GM20000 (cell line): Measurements from ENCODE around the gene VWA7.
A peak's percentile ranks its signal among the peaks of the same experiment; 100 is the strongest.

ENCODE experiments used
- DNase-seq: peaks from one replicate; pipeline ENCODE4 v3.0.0; 2012; ENCODE audit warnings: low spot score
- TF ChIP-seq, protein P1 (sequence below): IDR thresholded peaks from 2 replicates; pipeline ENCODE4 v1.5.1; 2012; ENCODE audit warnings: mild to moderate bottlenecking, control low read depth; ENCODE audit errors: extremely low read depth, missing control alignments

Gene VWA7

DNA sequence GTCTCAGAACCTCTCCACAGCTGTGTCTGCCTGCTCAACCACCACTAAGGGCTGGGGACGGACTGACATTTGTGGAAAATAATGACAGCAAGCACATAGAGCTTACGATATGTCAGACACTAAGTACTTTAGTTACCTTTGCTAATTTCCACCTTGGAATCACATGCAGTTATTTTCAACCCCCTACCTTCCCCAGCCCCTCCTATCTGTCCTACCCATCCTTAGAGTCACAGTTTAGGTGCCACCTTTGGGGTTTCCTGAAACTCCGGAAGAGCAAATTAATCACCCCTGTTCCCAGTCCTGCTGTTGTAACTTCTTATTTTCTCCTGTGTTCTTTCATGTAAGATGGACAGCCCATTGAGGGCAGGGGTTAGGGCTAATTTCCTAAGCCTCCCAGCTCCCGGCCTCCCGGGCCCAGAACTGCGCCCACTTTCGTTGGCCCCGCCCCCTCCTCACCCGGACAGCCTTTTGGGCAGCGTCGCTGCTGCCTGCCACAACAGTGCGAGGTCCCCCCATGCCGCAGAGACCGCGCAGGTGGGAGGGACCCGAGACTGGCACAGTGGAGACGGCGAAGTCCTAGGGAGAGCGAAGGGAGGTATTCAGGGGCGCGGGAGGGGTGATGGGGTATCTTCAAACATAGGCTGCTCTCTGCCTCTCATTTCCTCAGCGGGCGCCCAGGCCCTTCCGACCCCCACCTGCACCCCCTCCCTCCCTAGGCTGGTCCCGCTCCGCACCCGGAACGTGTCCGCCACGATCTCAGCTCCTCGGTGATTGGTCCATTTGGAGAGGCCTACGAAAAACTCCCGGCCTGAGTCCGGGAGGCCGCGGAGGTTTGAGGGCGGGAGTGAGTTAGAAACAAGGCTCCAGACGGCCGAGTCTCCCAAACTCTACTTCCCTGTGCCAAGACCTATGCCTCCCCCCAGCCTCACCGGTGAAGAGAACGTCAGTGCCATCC is 49.1 kb downstream of the VWA7 start:
- no peak for DNase-seq
- TF ChIP-seq, protein P1, sequence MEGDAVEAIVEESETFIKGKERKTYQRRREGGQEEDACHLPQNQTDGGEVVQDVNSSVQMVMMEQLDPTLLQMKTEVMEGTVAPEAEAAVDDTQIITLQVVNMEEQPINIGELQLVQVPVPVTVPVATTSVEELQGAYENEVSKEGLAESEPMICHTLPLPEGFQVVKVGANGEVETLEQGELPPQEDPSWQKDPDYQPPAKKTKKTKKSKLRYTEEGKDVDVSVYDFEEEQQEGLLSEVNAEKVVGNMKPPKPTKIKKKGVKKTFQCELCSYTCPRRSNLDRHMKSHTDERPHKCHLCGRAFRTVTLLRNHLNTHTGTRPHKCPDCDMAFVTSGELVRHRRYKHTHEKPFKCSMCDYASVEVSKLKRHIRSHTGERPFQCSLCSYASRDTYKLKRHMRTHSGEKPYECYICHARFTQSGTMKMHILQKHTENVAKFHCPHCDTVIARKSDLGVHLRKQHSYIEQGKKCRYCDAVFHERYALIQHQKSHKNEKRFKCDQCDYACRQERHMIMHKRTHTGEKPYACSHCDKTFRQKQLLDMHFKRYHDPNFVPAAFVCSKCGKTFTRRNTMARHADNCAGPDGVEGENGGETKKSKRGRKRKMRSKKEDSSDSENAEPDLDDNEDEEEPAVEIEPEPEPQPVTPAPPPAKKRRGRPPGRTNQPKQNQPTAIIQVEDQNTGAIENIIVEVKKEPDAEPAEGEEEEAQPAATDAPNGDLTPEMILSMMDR = no peak

DNA sequence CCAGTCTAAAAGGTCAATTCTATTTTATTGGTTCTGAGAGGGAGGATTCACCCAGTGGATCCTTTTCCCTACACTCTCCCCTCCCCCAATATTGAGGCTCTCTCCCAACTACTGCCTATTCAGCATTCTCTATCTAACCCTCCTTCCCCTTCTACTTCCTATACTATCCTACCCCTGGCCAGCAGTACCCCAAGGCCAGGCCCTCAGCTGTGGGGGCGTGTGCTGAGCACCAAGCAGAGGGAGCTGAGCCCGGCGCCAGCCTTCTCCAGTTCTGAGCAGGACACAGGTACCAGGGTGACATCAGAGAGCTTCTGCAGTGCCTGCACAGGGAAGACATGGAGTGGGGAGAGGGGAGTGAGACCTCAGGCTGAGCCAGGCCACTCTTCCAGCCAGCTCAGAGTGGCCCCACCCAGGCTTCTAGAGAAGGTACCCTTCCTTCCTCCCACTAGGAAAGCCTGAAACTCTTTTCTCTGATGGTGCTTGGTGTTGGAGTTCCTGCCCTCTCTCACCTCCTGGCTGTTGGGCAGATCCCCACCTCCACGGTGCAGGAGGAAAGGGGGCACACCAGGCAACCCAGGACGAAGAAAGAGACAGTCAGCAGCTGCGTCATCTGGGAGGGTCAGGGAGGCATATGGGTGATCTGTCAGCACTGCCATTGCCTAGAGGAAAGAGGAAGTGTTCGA is 50.0 kb downstream of the VWA7 start:
- TF ChIP-seq, protein P1 = no peak
- peak; percentile 90 for DNase-seq

DNA sequence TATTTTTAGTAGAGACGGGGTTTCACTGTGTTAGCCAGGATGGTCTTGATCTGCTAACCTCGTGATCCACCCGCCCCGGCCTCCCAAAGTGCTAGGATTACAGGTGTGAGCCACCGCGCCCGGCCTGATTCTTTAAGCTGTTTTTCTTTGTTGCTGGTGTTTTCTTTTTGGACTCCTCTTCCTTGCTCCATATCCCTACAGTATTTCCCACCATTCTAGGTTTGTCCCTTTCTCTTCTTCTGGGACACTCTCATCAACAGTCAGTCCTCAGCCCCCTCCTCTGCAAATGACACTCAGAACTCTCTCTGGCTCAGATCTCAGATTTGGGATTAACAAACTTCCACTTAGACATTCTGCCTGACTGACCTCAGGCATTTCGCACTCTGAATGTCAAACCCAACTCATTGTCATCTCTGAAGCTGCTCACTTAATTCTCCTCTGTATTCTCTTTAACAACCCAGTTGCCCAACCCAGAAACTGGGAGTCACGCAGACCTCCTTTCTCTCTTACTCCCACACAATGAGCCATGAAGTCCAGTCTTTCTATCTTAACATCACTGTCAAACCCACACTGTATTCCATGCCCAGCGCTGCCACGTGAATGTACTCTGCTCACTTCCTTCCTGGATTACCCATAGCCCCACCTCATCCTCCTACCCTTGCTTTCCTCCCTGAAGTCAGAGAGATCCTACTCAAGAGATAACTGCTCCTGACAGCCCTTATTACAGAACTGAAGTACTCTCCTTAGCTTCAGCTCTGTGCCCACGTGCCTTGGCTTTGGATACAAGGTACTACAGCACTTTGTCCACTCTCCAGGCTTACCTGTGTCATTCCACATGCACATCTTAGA is 51.4 kb downstream of the VWA7 start:
- TF ChIP-seq, protein P1 = no peak
- DNase-seq = no peak

DNA sequence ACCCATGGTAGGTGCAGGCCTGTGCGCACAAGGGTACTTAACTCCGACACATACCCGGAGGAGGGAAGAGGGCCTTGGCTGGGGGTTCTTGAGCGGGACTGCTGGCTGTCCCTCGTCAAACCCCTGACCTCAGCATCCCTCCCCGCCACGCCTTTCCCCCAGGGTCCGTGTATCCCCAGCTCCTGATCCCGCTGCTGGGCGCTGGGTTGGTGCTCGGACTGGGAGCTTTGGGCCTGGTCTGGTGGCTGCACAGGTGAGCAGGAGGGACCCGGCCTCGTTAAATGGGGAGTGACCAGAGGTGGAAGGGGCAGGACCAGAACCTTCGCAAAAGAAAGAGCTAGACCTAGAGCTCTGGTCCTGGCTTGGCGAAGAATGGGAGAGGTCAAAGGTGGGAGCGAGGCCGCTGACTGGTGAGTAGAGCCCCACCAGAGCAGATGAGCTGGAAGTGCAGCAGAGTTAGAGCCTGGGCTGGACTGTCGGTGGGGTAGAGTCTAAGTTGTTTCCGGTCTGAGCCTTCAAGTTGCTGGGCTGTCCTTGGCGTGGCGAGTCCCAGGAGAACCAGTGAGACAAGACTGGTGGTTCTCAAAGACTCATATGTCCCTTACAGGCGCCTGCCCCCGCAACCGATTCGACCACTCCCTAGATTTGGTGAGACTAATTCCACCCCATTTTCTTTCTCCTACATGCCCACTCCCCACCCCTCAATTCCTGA is 53.0 kb downstream of the VWA7 start:
- TF ChIP-seq, protein P1 = no peak

DNA sequence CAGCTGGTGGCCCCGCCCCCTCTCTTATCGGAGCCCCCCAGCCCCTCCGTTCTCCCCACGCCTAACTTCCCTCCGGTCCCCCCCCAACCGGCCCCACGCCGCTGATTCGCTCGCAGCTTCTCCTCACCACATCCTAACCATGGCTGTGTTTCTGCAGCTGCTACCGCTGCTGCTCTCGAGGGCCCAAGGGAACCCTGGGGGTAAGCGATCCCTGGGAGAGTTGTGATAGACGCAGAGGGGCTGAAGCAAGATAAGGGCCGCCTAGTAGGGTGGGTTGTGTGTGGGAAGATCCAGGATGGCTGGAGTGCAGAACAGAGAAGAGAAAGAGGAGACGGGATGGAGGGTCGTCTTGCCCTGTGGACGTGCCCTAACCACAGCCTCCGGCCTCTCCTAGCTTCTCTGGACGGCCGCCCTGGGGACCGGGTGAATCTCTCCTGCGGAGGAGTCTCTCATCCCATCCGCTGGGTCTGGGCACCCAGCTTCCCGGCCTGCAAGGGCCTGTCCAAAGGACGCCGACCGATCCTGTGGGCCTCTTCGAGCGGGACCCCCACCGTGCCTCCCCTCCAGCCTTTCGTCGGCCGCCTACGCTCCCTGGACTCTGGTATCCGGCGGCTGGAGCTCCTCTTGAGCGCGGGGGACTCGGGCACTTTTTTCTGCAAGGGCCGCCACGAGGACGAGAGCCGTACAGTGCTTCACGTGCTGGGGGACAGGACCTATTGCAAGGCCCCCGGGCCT is 53.7 kb downstream of the VWA7 start, which contains the start of gene MPIG6B:
Gene MPIG6B, plus strand, starts transcription at position 129 of the 735 bp plus-strand sequence. Its CDS starts 11 bp downstream, at position 140.
- no peak for DNase-seq
- TF ChIP-seq, protein P1 = no peak

More for the DNA sequence above, 53.0 kb downstream of the VWA7 start:
- DNase-seq = no peak

DNA sequence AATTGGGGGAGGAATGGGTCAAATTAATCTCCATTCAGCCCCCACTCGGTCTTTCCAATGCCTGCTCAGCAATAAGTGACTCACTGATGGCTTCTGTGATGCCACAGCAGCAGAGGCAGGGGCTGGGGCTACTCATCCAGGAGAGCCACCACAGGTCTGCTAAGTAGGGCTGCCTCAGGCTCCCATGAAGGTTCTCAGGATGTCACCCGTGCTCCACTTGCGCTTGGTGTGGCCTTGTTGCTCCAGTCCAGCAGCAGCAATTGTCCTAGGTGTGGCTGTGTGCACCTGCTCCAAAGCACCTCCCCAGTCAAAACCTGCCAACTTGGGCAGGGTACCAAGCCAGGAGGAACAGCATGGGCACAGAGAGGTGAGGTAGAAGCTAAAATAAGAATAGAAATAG is 55.0 kb downstream of the VWA7 start:
- DNase-seq = no peak
- TF ChIP-seq, protein P1 = no peak
